GM12874 (cell line): ENCODE measurements around the gene DYNC1H1.

ENCODE experiments used
- CTCF ChIP-seq: IDR thresholded peaks from 2 replicates; pipeline ENCODE4 v1.5.1; 2011; ENCODE audit warnings: low read depth, mild to moderate bottlenecking, control low read depth, low read length, moderate library complexity; ENCODE audit not compliant: insufficient read depth

DYNC1H1 gene

GRCh38 chr14:102078831-102079699 lies 114.7 kb downstream of the DYNC1H1 start:
- TF ChIP-seq CTCF = no peak

- TF ChIP-seq CTCF = no peak
Measured at GRCh38 chr14:102079700-102079979, 115.3 kb downstream of the DYNC1H1 start.

- no peak for TF ChIP-seq CTCF
Measured at GRCh38 chr14:102080183-102081080, 116.1 kb downstream of the DYNC1H1 start.

GRCh38 chr14:102081231-102082080 lies 117.1 kb downstream of the DYNC1H1 start:
- no peak for TF ChIP-seq CTCF

GRCh38 chr14:102084931-102085330 lies 120.6 kb downstream of the DYNC1H1 start:
- no peak for TF ChIP-seq CTCF

- no peak for TF ChIP-seq CTCF
Measured at GRCh38 chr14:102085488-102085887, 121.1 kb downstream of the DYNC1H1 start.
